ENCODE results near the gene ZNF592.
"Not testable (repeated sequence)": the region's sequence is repeated elsewhere in the genome, so short reads cannot be mapped to it uniquely, and the experiment has no call there.

Gene ZNF592

DNA sequence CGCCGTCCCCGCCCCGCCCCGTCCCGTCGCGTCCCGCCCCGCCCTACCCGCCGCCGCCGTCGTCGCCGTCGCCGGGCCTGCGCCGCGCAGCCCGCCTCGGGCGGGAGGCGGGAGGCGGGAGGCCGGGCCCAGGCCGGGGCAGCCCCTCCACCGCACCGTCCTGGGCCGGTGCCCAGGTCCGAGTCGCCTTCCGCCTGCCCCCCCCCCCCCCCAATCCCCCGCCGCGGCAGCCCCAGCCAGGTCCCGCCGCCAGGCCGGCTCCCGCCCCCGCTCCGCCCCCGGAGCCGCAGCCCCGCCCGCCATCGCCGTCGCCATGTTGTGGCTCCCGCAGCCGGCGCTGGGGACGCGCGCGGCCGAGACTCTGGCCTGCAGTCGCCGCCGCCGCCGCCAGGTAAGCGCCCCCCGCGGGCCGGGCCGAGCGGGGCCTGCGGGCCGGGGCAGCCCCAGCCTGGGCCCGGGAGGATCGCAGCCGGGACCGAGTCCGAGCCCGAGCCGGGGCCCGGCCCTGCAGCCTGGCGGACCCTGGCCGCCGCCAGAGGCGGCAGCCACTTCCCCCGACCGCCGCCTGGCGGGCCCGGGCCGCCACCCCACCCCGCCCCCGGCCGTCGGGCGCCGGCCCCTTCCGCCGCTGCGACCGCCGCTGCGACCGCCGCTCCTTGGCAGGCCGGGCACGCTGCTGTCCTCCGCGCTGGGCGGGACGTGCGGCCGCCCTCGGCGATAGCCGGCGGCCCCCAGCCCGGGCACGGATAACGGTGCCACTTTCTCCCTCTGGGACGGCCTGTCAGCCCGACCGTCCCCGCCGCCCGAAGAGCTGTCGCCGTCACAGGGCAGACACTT lies at the start of gene ZNF592:
TSS of gene ZNF592 (plus strand) at position 319 of the 837 bp plus-strand sequence. CDS start 34,084 bp downstream, outside the sequence.
- peak; percentile 84 for DNase-seq

GRCh38 chr15:84699538-84700191 lies 48.7 kb upstream of the ZNF592 start:
- DNase-seq: no peak

DNA sequence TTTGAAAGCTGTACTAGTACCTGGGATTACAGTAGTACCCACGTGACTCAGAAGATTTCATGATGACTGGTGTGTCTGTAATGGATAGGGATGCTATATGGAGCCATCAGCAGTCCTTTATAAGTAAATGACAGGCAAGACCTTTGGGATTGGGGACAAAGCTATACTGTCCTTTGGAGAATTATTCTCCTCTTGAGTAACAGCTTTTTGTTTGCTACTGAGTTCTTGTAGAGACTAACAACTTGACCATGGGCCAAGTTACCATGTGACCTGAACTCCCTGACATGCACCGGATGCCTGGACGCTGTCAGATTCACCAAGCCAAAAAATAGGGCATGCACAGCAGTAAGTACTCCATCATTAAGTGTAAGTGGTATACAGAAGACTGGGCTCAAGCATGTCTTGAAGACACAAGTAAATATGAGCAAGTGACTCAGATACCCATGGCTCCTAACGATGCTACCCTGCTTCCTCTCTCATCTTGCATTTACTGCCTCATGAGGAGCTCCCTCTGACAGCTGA lies 45.4 kb upstream of the ZNF592 start:
- no peak for DNase-seq

- no peak for DNase-seq
Observed at GRCh38 chr15:84703808-84704207, 44.6 kb upstream of the ZNF592 start.

DNA sequence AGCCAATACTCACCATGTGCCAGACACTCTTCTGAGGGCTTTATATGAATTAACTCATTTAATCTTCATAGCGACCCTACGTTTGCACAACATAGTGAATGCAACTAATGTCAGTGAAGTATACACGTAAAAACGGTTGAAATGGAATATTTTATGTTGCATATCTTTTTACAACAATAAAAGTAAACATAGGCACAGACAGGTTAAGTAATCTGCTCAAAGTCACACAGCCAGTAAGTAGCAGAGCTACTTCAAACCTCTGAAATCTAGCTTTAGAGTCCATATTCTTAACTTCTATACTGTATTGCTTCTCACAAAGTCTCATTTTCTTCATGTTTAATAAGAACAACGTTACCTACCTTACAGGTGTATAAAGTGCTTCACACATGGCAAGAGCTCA lies 34.0 kb upstream of the ZNF592 start:
- no peak for DNase-seq

- DNase-seq: no peak
Observed at GRCh38 chr15:84714821-84715220, 33.6 kb upstream of the ZNF592 start.

DNA sequence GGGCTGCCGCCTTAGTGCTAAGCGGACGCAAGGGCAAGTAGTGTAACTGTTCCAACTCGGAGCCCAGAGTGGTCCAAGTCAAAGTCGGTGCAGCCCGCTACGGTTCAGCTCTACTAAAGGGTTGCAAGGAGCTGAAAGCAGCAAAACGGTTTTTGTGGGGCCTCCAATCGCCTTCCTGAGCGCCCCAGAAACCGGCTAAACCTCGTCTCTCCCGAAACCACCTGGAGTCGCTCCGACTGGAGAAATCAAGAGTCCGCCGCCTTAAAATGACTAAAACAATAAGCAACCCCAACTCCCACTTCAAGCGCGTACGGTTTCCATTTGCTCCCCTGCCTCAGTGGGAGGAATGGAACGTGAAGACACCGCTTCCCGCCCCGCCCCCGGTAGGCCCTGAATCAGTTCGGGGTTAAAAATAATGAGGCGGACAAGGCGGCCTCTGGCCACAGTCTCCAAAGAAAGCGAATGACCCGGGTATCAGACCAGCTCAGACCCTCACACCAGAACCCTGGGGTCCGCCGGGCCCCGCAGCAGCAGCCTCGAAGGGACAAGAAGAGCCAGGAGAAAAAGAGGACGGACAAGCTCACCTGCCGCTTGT lies 32.9 kb upstream of the ZNF592 start:
- DNase-seq: no peak

DNA sequence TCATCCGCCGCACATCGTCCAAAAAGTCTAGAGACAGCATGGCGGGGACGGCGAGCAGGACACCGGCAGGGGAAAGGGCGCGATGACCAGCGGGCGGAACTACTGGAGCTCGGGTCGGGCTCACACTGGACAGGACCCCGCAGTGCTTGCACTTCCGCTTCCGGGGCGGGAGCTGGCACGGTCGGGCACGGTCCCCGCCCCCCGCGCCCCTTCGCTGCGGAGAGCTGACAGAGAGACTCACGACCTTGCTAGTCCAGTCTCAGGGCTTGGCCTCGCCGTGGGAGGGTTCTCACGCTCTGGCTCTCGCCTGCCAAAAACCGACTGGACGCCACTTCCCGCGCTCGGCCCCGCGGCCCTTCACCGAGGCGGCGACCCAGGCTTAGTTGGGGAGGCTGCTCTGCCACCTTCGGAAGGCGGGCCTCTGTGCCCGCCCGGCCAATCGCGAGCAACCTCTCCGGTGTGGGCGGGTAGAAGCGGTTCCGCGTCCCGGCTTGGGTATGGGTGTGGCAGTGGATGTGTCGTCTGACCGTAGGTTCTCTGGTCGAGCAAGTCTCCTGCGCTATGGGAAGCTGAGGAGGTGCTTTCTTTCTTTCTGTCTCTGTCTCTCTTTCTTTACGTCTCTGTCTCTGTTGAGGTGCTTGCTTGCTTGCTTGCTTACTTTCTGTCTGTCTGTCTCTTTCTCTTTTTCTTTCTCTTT lies 32.2 kb upstream of the ZNF592 start, which contains the start of gene SEC11A:
TSS of gene SEC11A (minus strand) at position 104 of the 697 bp plus-strand sequence. CDS start at position 40, 64 bp downstream.
- peak; percentile 97 for DNase-seq

DNA sequence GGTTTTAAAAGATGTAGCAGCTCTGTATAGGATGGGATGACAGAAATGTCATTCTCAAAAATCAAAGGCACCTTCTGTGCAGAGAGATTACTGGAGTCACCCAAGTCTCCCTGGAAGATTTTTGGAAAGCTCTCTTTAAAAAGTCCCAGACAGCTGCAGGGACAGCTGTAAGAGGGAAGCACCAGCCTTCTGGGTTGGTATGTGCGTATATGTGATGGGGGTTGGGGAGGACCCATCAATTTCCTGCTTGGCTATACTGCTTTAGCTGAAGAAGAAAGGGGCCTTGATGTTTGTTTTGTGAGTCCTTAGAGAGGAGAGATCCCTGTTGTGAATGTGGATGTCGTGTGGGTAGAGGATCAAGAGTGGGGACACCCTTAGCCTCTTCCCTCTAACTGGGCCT lies 27.0 kb upstream of the ZNF592 start:
- DNase-seq: peak; percentile 9

DNA sequence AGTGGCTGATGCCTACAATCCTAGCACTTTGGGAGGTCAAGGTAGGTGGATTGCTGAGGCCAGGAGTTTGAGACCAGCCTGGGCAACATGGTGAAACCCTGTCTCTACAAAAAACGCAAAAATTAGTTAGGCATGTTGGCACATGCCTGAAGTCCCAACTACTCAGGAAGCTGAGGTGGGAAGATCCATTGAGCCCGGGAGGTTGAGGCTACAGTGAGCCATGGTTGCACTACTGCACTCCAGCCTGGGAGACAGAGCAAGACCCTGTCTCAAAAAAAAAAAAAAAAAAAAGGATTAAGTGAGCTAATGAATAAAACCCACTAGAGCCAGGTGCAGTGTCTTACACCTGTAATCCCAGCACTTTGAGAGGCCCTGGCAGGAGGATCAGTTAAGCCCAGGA lies 25.8 kb upstream of the ZNF592 start:
- no peak for DNase-seq

DNA sequence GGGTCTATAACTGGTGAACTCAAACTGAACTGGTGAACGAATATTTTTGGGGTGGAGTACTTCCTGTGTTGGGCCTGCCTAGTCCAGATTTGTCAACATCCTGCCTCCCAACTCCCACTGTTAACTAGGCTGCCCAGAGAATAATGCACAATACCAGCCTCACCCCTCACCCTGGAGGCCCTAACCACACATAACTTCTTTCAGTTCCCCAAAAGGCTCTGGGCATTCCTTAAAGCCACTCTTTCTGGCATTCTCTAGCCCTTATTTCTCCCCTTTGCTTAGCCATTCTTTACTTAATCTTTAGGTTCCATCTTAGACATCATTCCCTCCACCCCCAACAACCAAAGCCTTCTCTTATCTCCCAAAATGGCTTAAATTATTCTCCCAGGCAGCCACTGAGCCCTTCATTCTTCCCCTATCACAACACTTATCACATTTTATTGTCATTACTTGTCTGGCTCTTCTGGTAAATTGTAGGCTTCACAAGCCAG lies 23.3 kb upstream of the ZNF592 start:
- no peak for DNase-seq

DNA sequence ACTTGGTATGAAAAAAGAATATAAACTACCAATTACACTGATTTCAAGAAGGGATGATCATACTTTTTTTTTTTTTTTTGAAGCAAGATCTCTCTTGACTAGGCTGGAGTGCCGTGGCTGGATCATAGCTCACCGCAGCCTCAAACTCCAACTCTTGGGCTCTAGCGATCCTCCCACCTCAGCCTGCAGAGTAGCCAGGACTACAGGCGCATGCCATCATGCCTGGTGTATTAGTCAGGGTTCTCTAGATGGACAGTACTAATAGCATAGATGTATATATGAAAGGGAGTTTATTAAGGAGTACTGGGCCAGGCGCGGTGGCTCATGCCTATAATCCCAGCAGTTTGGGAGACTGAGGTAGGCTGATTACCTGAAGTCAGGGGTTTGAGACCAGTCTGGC lies 21.0 kb upstream of the ZNF592 start:
- no peak for DNase-seq

DNA sequence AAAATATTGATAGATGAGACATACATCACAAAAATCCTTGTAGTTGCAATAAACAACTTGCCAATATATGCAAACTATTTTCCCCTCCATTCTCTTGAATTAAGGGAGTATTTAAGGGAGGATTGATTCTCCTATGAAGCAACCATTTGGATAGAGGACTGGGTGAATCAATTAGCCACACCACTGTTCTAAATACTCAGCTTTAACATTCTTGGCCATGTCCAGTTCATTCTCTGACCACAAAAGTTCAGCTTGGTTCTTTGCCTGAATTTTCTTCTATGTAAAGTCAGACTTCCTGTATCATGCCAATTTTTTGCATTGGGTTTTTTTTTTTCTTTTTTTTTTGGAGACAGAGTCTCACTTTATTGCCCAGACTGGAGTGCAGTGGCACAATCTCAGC lies 16.6 kb upstream of the ZNF592 start:
- no peak for DNase-seq

DNA sequence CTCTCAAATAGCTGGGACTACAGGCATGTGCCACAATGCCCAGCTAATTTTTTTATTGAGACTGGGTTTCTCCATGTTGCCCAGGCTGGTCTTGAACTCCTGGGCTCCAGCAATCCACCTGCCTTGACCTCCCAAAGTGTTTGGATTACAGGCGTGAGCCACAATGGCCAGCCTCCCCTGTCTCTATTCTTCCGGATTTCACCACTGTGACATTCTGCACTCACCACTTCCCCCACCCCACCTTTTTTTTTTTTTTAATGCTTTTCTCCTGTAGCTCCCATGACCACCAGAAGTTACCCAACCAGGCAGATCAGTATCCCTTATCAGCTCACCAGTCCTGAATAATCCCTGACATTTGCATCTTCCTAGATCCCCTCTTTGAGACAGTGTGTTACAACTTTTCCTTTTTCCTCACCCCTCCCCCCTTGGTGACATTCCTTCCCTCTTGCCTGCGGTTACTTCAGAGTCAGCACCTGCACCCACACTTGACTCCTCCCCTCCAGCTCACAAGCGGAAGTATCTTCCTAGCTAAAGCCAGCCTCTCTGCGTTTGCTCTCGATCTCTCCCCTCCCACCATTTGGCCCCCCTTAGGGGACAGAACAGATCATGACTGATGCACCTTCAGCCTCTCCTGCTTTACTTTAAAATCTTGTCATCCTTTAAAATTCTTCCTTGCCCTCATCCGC lies 13.5 kb upstream of the ZNF592 start:
- peak; percentile 48 for DNase-seq

GRCh38 chr15:84735480-84736061 lies 12.8 kb upstream of the ZNF592 start:
- DNase-seq: not testable (repeated sequence)

DNA sequence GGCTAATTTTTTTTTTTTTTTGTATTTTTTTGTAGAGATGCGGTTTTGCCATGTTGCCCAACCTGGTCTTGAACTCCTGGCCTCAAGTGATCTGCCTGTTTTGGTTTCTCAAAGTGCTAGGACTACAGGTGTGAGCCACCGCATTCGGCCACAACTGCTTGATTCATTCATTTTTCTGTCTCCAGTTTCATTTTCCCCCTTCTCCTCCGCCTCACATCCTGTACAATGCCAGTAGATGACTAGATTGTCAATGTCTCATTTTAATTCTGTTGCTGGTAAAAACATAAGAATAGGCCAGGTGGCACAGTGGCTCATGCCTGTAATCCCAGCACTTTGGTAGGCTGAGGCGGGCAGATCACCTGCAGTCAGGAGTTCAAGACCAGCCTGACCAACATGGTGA lies 12.0 kb upstream of the ZNF592 start:
- DNase-seq: no peak

DNA sequence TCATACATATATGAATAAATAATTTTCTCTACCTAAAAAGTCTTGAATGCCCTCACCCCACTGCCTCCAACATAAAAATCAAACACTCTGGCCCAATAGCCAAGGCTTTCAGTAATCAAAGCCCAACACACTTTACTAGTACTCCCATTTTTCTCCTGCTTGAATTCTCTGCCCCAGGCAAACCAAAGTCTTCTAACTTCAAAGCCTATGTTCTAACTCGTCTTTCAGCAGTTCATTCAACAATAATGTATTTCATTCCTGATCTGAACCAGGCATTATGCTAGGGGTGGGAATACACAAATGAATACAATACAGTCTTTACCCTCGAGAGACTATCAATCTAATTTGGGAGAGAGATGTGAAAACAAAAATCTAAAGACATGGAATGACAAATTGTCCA lies 11.4 kb upstream of the ZNF592 start:
- DNase-seq: no peak

DNA sequence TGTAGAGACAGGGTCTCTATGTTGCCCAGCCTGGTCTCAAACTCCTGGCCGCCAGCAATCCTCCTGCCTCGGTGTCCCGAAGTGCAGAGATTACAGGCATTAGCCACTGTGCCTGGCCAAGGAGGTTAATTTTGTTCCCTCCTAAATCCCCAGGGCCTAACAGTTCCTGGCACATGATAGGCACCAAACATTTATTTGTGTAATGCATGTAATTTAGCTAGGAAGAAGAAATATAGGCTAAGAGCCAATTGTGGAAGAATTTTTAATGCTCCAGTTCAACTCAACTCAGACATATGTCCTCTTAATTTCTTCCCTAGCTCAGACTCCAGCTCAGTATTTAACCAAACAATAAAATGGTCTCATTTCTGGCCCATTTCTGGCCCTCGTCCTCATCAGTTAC lies 7.7 kb upstream of the ZNF592 start:
- DNase-seq: no peak

DNA sequence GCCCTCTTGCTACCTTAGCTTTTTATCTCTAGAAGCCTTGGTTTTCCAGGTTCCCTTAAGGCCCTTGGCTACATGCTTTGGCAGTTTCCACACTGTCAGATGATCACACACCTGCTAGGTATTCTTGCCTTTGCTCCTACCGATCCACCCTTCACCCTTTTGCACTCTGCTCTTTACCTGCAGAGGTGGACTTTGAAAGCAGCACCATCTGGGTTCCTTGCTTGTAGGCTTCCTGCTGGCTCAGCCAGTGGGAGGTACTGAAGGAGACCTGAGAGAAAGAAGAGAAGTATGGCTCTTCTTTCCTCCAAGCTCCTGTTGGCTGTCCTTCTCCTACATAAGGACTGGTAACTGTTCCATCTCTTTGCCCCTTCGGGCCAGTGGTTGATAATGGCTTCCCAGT lies 7.3 kb upstream of the ZNF592 start:
- no peak for DNase-seq

DNA sequence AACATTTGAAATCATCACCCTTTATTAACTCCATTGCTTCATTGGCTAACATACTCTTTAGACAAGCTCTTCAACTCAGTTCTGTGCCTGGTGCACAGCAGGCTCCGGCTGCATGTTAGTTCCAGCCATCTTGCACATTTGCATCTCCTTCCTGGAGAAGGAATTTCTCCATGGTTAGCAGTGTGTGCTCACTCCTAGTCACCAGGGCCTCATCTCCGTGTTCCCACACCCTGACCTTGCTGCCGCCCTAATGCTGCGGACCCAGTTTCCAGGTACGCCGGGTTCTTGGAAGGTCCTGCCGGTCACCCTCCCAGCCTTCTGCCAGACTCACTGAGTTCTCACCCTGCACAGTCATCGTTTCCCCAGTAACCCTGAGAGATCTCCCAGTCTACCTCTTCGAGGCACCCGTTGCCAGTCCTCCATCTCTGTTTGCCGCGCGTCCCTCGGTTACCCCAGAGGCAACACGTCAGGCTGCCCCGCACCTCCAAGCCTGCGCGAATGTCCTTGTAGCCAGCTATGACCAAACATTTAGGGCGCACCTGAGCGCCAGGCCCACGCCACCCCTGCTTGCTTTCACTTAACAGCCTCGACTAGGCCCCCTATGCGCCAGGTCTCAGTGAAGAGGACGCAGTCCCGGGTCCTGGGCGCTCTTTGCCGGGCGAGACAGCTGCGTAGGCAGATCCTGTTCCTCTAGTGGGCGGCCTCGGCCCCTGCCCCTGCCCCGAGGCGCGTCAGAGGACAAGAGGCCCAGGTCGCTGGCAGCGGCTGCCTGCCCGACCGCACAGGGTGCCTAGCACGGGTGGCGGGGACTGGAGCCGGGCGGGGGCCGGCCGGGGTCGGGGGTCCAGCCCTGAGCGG lies 747 bp upstream of the ZNF592 start:
- DNase-seq: peak; percentile 91

Measured in eye (tissue), 1 donor.